Amniotic epithelial cell (primary cell): Measurements from ENCODE around the gene C17orf50.
A peak's percentile ranks its signal among the peaks of the same experiment; 100 is the strongest.
"Not testable (repeated sequence)": the region's sequence is repeated elsewhere in the genome, so short reads cannot be mapped to it uniquely, and the experiment has no call there.

Experiments
- DNase-seq: peaks from one replicate; pipeline ENCODE4 v3.0.0-alpha.2; 2010; ENCODE audit warnings: low read depth

C17orf50 gene

DNA sequence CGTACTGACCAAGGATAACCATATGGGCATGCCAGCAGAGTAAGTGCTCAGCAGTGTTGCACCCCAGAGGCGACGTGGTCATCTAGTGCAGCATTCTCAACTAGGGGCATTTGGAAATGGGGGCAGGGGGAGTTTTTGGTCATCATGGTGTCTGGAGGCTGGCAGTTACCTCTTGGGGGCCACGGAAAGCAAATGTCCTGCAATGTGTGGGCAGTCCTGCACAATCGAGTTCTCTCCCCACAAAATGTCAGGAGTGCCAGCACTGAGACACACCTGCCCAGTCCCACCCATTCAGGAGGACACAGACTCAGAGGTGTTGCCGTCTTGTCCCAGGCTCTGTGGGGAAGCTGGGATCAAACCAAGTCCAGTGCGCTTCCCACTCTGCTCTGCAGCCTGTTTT, 26.3 kb upstream of the C17orf50 start:
- no peak for DNase-seq

DNA sequence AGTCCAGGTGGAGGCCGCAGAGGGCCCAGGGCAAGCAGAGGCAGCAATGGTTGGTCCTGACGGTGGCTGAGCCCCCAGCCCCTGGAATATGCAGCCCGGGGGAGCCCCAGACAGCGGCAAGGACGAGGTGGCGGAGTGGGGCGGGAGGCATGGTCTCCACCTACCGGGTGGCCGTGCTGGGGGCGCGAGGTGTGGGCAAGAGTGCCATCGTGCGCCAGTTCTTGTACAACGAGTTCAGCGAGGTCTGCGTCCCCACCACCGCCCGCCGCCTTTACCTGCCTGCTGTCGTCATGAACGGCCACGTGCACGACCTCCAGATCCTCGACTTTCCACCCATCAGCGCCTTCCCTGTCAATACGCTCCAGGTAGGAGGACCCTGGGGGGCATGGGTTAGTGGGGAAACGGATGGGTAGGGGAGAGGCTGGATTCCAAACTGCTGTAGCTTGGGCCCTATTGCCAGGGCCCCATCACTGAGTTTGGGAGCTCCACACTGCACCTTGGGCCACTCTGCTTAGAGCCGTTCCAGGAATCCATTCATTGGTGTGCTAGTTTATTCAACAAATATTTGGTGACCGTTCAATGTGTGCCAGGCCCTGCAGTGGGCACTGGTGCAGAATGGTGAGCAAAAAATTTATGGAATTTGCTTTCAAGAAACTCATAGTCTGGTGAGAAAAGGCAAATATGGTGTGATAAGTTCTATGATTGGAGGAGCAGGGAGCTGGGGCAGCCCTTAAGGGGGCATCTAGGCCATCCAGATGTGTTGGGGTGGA, 25.5 kb upstream of the C17orf50 start:
- DNase-seq = no peak

DNA sequence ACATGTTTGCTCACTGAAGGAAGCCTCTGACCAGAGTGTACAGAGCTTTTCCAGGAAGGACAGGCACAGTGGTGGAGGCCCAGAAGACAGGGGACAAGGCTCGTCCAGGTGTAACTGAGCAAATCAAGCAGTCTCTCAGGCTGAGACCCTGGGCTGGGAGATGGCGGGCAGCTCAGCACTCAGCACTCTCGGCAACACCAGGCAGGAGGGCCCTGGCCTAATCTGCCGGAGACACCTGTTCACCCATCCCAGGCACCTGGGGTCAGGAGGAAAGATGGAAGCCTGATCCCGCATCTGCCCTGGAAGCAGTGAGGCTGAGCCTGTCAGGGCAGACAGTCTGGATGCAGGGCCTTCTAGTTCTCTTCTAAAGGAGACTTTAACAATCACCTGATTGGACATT, 24.5 kb upstream of the C17orf50 start:
- no peak for DNase-seq

DNA sequence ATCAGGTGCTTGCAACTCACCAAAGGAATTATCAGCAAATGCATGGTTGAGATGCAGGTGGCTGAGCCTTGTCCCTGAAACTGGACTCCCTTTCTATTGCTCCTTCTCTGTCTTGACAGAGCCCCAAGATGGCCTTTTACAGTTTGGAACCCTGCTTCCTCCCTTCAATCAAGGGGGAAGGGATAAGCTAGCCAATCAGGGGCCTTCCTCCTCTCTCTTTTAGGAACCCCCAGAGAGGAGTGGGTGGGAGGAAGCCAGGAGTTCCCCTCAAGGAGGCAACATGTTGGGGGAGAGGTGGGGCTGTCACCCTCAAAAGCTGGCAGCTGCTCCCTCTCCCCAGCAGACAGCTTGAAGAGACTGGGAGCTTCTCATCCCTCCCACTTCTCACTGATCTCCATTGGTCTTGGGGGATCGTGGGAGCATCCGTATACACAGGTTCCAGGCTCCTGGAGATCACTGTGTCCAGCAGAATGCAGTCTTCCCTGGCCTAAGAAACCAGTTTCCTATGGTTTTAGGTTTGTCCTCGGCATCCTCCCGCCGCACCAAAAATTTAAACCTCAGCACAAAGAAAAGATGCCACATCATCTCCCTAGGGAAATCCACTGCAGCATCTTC, 22.1 kb upstream of the C17orf50 start:
- DNase-seq = no peak

DNA sequence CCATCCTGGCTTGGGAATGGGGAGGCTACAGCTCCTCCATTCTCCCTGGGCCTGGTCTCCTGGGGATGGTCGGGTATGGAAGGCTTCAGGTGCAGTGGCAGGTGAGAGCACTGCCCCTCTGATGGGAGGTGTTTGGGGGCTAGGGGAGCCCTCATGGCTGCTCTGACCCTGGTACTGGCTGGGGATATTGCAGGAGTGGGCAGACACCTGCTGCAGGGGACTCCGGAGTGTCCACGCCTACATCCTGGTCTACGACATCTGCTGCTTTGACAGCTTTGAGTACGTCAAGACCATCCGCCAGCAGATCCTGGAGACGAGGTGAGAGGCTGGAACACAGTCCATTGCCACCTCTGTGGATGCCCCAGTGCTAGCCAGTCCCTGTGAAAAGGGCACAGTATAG, 20.5 kb upstream of the C17orf50 start:
- DNase-seq = no peak

DNA sequence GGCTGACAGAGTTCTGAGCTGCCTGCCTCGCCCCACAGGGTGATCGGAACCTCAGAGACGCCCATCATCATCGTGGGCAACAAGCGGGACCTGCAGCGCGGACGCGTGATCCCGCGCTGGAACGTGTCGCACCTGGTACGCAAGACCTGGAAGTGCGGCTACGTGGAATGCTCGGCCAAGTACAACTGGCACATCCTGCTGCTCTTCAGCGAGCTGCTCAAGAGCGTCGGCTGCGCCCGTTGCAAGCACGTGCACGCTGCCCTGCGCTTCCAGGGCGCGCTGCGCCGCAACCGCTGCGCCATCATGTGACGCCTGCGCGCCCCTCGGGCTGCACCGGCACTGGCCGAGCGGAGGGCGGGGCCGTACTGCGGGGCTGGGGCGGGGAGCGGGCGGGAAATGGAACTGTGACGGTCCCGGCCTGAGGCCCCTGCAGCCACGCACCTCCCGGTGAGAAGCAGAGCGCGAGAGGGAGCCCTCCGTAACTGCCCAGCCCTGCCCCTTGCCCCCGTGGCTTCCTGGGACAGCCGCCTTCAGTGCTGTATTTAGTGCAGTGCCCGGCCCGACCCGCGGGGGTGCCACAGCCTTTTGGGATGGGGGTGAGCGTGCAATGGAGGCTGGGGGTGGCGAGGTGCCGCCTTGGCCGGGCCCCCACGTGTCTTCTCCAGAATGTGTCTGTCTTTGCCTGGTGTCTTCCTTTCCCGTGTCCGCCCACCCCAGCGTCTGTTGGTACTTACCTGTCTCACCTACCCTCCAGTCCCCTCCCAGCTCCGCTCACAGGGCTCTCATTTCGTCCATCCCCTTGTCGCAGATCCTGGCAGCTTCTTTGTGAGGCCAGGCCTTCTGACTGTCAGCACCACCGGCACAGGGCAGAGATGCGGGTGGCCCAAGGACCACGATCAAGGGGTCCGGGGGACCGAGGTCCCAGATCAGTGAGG, 19.4 kb upstream of the C17orf50 start:
- no peak for DNase-seq

DNA sequence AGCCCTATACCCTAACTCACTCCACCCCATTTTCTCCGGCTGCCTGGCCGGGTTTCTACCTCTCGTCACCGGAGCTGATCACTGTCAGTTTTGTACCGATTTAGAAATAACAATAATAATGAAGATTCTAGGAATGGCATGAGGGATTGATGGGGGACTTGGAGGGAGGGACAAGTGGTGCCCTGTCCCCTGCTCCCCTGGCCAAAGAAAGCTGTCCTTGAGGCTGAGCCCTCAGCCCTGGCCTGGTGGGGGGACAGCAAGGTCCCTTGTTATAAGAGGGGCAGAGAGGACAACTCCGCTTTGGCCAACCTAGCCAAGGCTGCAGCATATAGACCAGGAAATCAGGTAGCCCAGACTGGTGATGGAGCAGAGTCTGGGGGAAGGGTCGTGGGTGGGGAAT, 18.2 kb upstream of the C17orf50 start:
- no peak for DNase-seq

DNA sequence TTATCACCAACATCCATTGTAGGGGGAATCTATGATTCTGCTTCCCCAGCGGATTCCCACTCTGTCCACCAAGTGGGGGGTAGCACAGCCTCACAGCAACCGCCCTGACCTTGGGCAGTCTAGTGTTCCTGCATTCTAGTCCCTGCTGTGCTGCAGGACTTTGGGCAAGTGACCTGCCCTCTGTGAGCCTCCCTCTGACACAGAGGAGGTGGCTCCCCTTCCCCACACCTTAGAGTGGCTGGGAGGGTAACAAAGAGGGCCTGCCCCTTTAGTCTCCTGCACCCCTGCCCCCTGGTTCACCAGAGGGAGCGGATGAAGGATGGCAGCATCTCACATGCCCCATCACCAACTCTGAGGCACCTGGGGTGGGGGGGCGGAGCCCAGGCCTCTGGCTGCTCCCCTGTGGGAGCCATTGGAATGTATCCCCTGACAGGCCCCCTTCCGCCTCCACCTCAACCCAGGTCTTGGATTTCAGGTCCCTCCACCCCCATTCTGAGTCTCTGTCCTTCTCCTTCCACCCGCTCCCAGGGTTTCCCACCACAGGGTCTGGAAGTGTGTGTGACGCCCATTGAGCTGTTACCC, 17.7 kb upstream of the C17orf50 start:
- DNase-seq = no peak

DNA sequence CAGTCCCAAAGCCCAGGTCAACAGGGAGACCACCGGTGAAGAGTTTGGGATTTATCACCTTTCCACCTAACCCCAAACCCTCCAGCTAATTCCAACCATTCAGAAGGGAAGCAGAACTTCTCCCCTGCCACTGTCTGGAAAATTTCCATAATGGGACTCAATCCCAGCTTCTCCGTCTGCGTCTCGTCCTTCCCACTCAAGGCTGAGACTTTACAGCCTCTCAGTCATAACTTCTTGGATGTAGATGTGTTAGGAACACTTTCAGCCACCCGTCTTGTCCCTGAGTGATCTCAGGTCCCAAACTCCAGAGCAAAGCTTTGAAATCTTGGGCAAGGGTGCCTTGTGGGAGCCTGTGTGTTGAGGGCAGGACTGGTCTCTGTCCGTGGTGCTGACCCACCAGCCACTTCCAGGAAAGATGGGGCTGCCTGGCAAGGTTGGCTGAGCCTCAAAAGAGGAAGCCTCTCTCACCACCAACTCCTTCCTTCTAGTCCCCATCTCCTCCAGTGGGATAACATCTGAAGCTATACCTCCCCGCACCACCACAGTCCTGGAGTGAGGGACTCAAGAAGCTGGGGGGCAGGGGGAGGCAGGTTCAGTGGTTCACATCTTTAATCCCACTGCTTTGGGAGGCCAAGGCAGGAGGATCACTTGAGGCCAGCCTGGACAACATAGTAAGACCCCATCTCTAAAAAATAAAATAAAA, 16.9 kb upstream of the C17orf50 start:
- DNase-seq = peak; percentile 45

DNA sequence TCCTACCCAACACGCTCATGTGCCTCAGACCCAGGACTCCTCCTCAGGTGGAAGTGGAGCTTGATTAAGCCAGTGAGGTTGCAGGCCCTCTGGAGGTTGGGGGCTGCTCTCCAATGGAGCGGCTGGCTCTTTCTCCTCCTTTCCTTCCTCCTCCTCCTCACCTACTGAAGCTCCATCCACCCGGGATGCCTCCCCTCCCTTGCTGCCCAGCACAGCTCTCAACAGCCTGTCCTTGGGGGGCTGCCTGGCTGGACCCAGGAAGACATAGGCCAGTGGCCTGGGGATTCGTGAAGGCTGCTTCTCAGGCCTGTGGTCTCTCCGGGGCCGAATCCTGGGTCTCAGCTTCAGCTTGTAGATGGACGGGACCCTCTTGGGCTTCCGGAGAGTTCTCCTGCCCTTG, 15.9 kb upstream of the C17orf50 start:
- no peak for DNase-seq

DNA sequence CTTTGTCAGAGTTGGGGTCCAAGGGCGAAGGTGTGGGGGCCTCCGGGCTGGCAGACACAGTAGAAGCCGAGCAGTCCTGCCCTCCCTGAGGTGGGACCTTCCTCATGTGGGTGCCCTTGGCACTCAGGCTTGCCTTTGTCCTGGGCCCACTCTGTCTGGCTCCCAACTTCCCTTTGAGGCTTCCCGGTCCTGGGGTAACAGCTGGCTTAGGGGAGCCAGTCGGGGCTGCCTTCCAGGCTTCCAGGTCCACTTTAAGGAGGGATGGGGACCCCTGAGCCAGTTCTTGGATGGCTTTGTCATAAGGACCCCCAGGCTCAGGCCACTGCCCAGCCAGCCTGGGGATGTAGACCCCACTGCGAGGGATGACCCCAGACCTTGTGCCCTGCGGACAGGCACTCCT, 15.4 kb upstream of the C17orf50 start:
- no peak for DNase-seq

DNA sequence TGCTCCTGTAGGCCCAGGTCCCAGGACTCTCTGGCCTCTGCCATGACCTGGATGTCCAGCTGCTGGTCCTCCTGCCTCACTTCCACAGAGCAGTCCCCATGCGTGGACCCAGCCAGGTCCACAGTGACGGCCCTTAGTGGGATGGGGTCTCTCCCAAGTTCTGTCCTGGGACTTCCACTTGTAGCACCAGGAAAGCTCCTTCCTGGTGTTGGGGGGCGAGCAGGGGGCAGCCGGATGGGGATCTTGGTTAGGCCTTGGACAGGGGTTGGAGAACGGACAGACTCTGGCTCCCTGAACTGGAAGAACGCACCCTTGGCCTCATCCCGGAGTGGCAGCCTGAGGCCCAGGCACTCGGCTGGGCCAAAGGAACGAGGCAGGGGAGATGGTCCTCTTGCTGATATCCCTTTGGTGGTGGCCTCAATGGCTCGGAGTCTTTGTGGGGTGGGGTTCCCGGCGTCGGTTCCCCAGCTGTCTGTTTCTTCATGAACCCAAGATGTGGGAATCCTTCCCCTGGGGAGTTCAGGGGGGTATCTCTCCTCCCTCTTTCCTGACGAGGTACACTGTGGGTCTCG, 14.9 kb upstream of the C17orf50 start:
- DNase-seq = no peak

DNA sequence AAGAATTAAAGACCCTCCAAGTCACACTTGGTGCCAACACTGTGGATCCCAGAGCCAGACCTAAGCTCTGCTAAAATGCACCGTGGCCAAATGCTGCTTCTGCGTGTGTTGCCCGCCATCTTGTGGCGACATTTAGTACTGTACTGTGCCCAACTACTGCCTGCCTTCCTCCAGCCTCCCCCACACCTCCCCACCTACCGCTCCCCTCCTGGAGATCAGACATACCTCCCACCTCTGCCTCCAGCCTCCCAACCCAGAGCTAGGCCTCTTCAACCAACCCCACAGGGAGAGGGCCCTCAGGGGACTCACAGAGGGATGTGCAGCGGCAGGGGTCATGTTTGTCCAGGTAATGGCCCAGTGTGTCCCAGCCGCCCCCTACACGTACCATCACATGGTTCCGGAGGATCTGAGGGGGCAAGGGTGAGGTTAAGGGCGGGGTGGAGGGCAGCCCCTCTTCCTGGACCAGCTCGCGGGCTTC, 13.1 kb upstream of the C17orf50 start:
- peak; percentile 67 for DNase-seq

DNA sequence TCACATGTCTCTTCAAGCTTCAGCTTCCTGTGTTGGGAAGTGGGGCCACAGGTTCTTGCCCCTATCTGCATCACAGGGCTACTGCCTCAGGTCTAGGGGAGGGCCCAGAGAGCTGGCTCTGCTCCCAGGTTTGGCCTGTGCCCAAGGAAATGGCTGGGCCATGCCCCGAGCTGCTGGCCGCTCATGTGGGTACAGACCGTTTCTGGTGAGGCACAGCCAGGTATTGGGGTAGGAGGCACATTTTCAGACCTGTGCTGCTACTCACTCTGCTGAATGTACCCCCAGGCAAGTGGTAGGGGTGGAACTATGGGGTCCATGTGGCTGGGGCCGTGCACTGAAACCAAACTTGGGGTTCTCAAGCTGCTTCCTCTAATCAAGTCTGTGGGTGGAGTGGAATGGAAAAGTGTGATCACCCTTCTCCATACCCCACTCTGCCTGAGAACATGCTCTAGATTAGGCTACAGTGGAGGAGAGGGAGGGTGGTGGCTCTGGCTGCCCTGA, 12.3 kb upstream of the C17orf50 start:
- no peak for DNase-seq

DNA sequence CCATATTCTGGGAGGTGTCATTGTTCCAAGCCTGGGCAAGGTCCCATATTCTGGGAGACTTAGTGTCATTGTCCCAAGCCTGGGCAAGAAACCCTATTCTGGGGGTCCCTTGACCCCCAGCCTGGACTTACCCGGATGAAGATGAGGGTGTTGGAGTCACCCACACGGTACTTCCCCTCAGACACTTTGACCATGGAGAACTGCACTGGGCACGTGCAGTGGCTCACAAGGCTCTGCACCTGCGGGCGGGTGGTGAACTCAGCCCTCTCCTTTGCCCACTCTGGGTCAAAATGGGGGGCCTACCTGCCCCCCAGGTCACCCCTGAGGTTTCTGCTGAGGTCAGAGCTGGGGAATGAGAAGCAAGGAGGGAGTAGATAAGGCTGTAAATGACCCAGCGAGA, 11.7 kb upstream of the C17orf50 start:
- DNase-seq = no peak

DNA sequence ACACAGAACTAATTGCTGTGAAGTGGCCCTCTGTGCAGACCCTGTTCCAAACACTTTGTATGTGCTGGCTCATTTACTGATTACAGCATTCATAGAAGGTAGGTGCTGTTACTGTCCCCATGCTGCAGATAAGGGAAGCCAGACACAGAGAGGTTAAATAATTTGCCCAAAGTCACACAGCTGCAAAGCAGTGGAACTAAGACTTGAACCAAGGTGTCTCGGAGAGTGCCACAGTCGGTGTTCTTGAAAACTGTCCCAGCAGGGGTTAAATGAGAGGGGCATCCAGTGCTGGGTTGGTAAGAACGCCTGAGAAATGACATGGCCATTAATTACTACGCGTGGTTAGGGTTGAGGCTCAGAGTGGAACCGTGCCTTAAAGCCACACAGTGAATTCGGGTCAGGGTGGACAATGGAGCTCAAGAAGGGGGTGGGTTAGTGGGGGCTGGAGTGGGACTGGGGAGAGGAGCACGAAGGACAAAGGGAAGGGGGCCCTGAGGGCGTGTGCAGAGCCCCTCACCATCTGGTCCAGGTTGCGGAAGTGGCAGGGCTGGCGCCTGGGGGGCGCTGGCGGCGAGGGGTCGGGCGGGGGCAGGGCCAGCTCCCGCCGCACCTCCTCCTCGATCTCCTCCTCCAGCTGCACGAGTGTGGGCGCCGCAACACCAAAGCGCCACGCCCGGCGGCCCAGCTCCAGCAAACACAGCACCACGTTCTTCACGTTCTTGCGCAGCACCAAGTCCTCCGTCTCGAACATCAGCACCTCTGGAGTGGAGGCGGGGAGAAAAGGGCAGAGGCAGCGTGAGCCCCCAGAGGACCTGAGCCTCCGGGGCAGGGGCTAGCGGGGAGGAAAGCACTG, 10.9 kb upstream of the C17orf50 start:
- no peak for DNase-seq

DNA sequence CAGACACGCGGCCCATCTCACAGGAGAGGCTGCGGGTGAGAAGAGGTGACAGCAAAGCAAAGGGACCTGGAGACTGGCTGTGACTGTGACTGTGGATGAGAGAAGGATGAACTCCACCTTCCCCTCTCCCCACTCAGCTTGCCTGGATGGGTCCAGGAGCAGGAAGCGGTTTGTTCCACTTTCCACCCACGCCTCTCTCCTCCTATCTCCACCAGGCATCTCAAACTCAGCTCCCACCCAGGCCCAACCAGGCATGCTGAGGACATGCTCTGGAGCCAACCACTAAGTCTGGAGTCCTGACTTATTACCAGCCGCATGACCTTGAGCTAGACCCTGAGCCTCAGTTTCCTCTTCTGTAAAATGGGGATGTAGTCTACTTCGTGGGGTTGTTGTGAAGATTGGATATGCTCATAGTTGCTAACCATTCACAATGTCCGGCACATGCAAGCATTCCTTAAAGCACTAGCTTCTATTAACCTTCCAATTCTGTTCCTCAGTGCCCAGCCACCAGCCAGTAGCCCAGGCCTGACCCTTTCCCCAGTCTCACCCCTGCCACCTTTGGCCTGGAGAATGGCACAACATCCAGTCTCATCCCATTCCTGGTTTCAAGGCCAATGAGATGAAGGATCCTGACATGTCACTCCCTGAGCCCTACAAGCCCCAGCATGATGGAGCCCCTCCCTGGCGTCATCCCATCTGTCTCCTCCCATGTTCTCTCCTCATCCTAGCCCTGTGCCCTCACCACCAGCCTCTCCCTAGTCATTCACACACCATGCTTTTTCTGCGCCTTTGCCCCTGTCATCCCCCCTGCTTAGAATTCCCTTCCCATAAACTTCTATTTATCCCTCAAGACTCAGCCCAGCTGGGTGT, 9.9 kb upstream of the C17orf50 start:
- no peak for DNase-seq

DNA sequence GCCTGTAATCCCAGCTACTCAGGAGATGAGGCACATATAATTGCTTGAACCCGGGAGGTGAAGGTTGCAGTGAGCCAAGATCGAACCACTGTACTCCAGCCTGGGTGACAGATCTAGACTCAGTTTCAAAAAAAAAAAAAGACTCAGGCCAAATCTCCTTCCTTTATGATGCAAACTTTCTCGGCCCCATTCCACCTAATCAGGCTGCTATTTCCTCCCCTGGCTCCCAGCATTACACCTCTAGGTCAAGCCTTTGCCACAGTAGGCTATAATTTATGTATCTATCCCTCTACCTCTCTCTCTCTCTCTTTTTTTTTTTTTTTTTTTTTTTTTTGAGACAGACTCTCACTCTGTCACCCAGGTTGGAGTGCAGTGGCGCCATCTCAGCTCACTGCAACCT, 9.1 kb upstream of the C17orf50 start:
- not testable (repeated sequence) for DNase-seq

DNA sequence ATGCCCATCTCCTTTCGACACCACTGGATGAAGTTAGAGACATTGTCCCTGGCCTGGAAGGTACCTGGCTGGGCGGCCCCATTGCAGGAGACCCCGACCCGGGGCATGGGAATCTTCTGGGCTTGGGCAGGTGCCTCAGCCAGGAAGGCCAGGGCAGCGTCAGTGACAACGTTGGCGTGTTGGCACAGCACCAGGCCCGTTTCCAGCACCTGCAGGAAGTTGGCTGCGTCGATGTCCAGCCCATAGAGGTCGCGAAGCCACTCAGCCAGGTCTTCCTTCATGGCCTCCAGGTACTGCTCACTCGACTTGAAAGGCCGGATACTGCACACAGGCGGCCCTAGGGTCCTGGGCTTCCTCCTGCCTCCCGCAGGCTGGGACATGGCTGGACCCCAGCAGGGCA, 8.2 kb upstream of the C17orf50 start:
- no peak for DNase-seq
